H9 (cell line): ENCODE data around the gene TAS2R30. TPM values are rescaled to one million over a fixed set of nuclear protein-coding genes. Genes with fewer than 3 reads are reported as not detected.

ENCODE experiments used
- DNase-seq: peaks from one replicate; pipeline ENCODE4 v3.0.0-alpha.2; 2017
- H2AFZ ChIP-seq: one replicate; pipeline ENCODE4 v1.6.1; 2013; ENCODE audit warnings: mild to moderate bottlenecking, low read length, control low read depth, moderate library complexity
- H2AK5ac ChIP-seq: 2 replicates; pipeline ENCODE4 v1.6.1; 2013; ENCODE audit warnings: low read length, control low read depth, mixed read lengths; ENCODE audit not compliant: insufficient read length
- H2BK120ac ChIP-seq: one replicate; pipeline ENCODE4 v1.6.1; 2013; ENCODE audit warnings: low read depth, mild to moderate bottlenecking, low read length, control low read depth, inconsistent platforms; ENCODE audit not compliant: poor library complexity, severe bottlenecking
- H2BK12ac ChIP-seq: 2 replicates; pipeline ENCODE4 v1.6.1; 2013; ENCODE audit warnings: low read length, control low read depth, mixed read lengths, low read depth; ENCODE audit not compliant: insufficient read length
- H2BK15ac ChIP-seq: 2 replicates; pipeline ENCODE4 v1.6.1; 2013; ENCODE audit warnings: low read depth, low read length, control low read depth
- H2BK20ac ChIP-seq: one replicate; pipeline ENCODE4 v1.6.1; 2013; ENCODE audit warnings: low read depth, mild to moderate bottlenecking, low read length, control low read depth, inconsistent platforms; ENCODE audit not compliant: poor library complexity, severe bottlenecking
- H2BK5ac ChIP-seq: 2 replicates; pipeline ENCODE4 v1.6.1; 2013; ENCODE audit warnings: low read length, control low read depth, mixed read lengths; ENCODE audit not compliant: insufficient read length
- H3K14ac ChIP-seq: 2 replicates; pipeline ENCODE4 v1.6.1; 2013; ENCODE audit warnings: low read length, control low read depth; ENCODE audit not compliant: insufficient read depth
- H3K18ac ChIP-seq: 2 replicates; pipeline ENCODE4 v1.6.1; 2013; ENCODE audit warnings: low read depth, mild to moderate bottlenecking, mixed read lengths, low read length, control low read depth; ENCODE audit not compliant: insufficient read length
- H3K23ac ChIP-seq: 2 replicates; pipeline ENCODE4 v1.6.1; 2013; ENCODE audit warnings: low read length, control low read depth, mixed read lengths, low read depth; ENCODE audit not compliant: insufficient read length
- H3K23me2 ChIP-seq: 2 replicates; pipeline ENCODE4 v1.6.1; 2013; ENCODE audit warnings: low read depth, mild to moderate bottlenecking, mixed read lengths, low read length, control low read depth; ENCODE audit not compliant: insufficient read length, poor library complexity, severe bottlenecking
- H3K27ac ChIP-seq: 2 replicates; pipeline ENCODE4 v1.5.1; 2013; ENCODE audit warnings: low read length, control low read depth, mixed read lengths, low read depth; ENCODE audit not compliant: insufficient read length
- H3K27me3 ChIP-seq: 2 replicates; pipeline ENCODE4 v1.6.1; 2013; ENCODE audit warnings: low read length, control low read depth, inconsistent platforms; ENCODE audit not compliant: insufficient read depth
- H3K4ac ChIP-seq: 2 replicates; pipeline ENCODE4 v1.6.1; 2013; ENCODE audit warnings: low read depth, mild to moderate bottlenecking, control low read depth, inconsistent platforms, low read length, moderate library complexity
- H3K4me1 ChIP-seq: 2 replicates; pipeline ENCODE4 v1.6.1; 2013; ENCODE audit warnings: low read length, control low read depth, inconsistent platforms; ENCODE audit not compliant: insufficient read depth
- H3K4me2 ChIP-seq: 2 replicates; pipeline ENCODE4 v1.6.1; 2013; ENCODE audit warnings: low read length, control low read depth, mixed read lengths; ENCODE audit not compliant: insufficient read length, insufficient read depth
- H3K56ac ChIP-seq: 2 replicates; pipeline ENCODE4 v1.6.1; 2013; ENCODE audit warnings: low read depth, mild to moderate bottlenecking, mixed read lengths, low read length, control low read depth; ENCODE audit not compliant: insufficient read length
- H3K79me1 ChIP-seq: 2 replicates; pipeline ENCODE4 v1.6.1; 2013; ENCODE audit warnings: low read depth, mild to moderate bottlenecking, moderate library complexity, low read length, control low read depth, inconsistent platforms; ENCODE audit not compliant: insufficient read depth, poor library complexity, severe bottlenecking
- H3K79me2 ChIP-seq: 2 replicates; pipeline ENCODE4 v1.6.1; 2013; ENCODE audit warnings: low read length, control low read depth, inconsistent platforms; ENCODE audit not compliant: insufficient read depth
- H3K9ac ChIP-seq: 2 replicates; pipeline ENCODE4 v1.6.1; 2013; ENCODE audit warnings: low read length, control low read depth, mixed read lengths; ENCODE audit not compliant: insufficient read length; ENCODE audit errors: extremely low read depth
- H3K9me3 ChIP-seq: one replicate; pipeline ENCODE4 v1.6.1; 2013; ENCODE audit warnings: low read depth, low read length, inconsistent platforms; ENCODE audit not compliant: control insufficient read depth
- H3T11ph ChIP-seq: one replicate; pipeline ENCODE4 v1.6.1; 2013; ENCODE audit warnings: mild to moderate bottlenecking, low read length, control low read depth, inconsistent platforms
- H4K20me1 ChIP-seq: one replicate; pipeline ENCODE4 v1.6.1; 2013; ENCODE audit not compliant: control insufficient read depth, insufficient read length, insufficient read depth
- H4K5ac ChIP-seq: 2 replicates; pipeline ENCODE4 v1.6.1; 2013; ENCODE audit warnings: low read depth, mild to moderate bottlenecking, mixed read lengths, low read length, control low read depth; ENCODE audit not compliant: insufficient read length
- H4K8ac ChIP-seq: replicated peaks from 2 replicates; pipeline ENCODE4 v1.6.1; 2013; ENCODE audit warnings: low read length, control low read depth, mixed read lengths, low read depth; ENCODE audit not compliant: insufficient read length
- H4K91ac ChIP-seq: 2 replicates; pipeline ENCODE4 v1.6.1; 2013; ENCODE audit warnings: low read depth, mild to moderate bottlenecking, moderate library complexity, mixed read lengths, low read length, control low read depth; ENCODE audit not compliant: insufficient read length
- H3K27ac Mint-ChIP-seq, 3 experiments: 2 replicates in 2 of 3; 3 replicates in 1 of 3; pipeline ENCODE4 v1.8.0; 2020 to 2021; ENCODE audit warnings: mixed read lengths in 3 of 3, mild to moderate bottlenecking in 1 of 3, moderate library complexity in 1 of 3
- H3K27me3 Mint-ChIP-seq: 2 replicates; pipeline ENCODE4 v1.8.0; 2021; ENCODE audit warnings: low read depth, mild to moderate bottlenecking, moderate library complexity, mixed read lengths
- H3K36me3 Mint-ChIP-seq, 3 experiments: 2 replicates in 2 of 3; 3 replicates in 1 of 3; pipeline ENCODE4 v1.8.0; 2020 to 2021; ENCODE audit warnings: low read depth in 3 of 3, mixed read lengths in 3 of 3; ENCODE audit not compliant: insufficient read depth in 1 of 3
- H3K4me1 Mint-ChIP-seq, 2 experiments: 2 replicates each; pipeline ENCODE4 v1.8.0; 2020; ENCODE audit warnings: mixed read lengths in 2 of 2
- H3K4me3 Mint-ChIP-seq, 2 experiments: 2 replicates in 1 of 2; 3 replicates in 1 of 2; pipeline ENCODE4 v1.8.0; 2020 to 2021; ENCODE audit warnings: mild to moderate bottlenecking in 2 of 2, mixed read lengths in 2 of 2, moderate library complexity in 1 of 2
- H3K9me3 Mint-ChIP-seq, 2 experiments: 2 replicates in 1 of 2; 3 replicates in 1 of 2; pipeline ENCODE4 v1.8.0; 2020; ENCODE audit warnings: mild to moderate bottlenecking in 2 of 2, mixed read lengths in 2 of 2, moderate library complexity in 1 of 2
- WGBS: extraction: QIAGEN DNeasy Blood & Tissue Kit; methylation state at CpG from one replicate; pipeline ENCODE4 v1.1.7; 2013; ENCODE audit warnings: missing lambda C conversion rate, low lambda C conversion rate, mixed read lengths; ENCODE audit not compliant: insufficient read length; ENCODE audit errors: extremely low coverage; 5-methylcytosine and 5-hydroxymethylcytosine counted together
- total RNA-seq: library from RNA; stranded (reverse); gene quantifications from 2 replicates; pipeline ENCODE4 v1.2.1, GENCODE V29; 2021
- TF ChIP-seq, protein P1 (sequence below): fragments of 200-600 bp; sonication (generic); conservative IDR thresholded peaks from 3 replicates; pipeline ENCODE4 v1.8.0; 2021; ENCODE audit warnings: antibody characterized with exemption, mild to moderate bottlenecking

TAS2R30 gene
- total RNA-seq, 1 experiment from 2014 or later = 2.0 TPM

DNA sequence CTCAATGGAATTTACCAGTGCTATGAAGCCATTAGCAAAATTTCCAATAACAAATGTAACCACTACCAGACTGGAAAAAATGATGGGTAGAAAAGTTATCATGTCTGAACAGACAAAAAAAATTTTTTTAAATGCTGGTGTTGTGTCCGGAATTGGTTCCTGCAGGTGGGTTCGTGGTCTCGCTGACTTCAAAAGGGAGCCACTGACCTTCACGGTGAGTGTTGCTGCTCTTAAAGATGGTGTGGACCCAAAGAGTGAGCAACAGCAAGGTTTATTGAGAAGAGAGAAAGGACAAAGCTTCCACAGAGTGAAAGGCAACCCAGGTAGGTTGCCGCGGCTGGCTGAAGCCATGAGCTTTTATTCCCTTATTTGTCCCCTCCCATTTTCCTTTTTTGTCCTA, 42.3 kb downstream of the TAS2R30 start, which contains the start of gene TAS2R43:
Gene TAS2R43 (minus strand): TSS at position 186 of the 400 bp plus-strand sequence. CDS start 84 bp downstream, at position 102.
- Mint-ChIP-seq H3K36me3 (peaks cover 0 to 6% (median 0%) of the 10 kb centered on the region in 3 experiments; a peak in 3 of 7 replicates), H3K27ac (no peak within 1 kb of the TSS), H3K4me1 (no peaks in the 10 kb centered on the region), H3K4me3 (no peak within 1 kb of the TSS), H3K27me3 (no peaks in the 10 kb centered on the region), H3K9me3 (no peaks in the 10 kb centered on the region)
- Histone ChIP-seq H3K14ac (no peak within 1 kb of the TSS), H2BK5ac (no peak within 1 kb of the TSS), H4K91ac (no peak within 1 kb of the TSS), H4K8ac (no peak within 1 kb of the TSS), H3K4me1 (no peaks in the 10 kb centered on the region), H4K5ac (no peak within 1 kb of the TSS), H2AFZ (no peak within 1 kb of the TSS), H3K79me1 (no peaks in the 10 kb centered on the region), H3K23ac (no peak within 1 kb of the TSS), H2BK20ac (no peak within 1 kb of the TSS), H2BK15ac (no peak within 1 kb of the TSS), H3K79me2 (no peaks in the 10 kb centered on the region), H2AK5ac (no peak within 1 kb of the TSS), H3K27ac (no peak within 1 kb of the TSS), H2BK120ac (no peak within 1 kb of the TSS), H3K9ac (no peak within 1 kb of the TSS), H3K9me3 (no peaks in the 10 kb centered on the region), H3K4me2 (no peak within 1 kb of the TSS), H3K18ac (no peak within 1 kb of the TSS), H3K23me2 (no peaks in the 10 kb centered on the region), H3T11ph (no peak within 1 kb of the TSS), H2BK12ac (no peak within 1 kb of the TSS), H3K27me3 (no peaks in the 10 kb centered on the region), H3K4ac (no peak within 1 kb of the TSS), H4K20me1 (no peaks in the 10 kb centered on the region), H3K56ac (no peak within 1 kb of the TSS)
- TF ChIP-seq, protein P1, sequence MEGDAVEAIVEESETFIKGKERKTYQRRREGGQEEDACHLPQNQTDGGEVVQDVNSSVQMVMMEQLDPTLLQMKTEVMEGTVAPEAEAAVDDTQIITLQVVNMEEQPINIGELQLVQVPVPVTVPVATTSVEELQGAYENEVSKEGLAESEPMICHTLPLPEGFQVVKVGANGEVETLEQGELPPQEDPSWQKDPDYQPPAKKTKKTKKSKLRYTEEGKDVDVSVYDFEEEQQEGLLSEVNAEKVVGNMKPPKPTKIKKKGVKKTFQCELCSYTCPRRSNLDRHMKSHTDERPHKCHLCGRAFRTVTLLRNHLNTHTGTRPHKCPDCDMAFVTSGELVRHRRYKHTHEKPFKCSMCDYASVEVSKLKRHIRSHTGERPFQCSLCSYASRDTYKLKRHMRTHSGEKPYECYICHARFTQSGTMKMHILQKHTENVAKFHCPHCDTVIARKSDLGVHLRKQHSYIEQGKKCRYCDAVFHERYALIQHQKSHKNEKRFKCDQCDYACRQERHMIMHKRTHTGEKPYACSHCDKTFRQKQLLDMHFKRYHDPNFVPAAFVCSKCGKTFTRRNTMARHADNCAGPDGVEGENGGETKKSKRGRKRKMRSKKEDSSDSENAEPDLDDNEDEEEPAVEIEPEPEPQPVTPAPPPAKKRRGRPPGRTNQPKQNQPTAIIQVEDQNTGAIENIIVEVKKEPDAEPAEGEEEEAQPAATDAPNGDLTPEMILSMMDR = no peak
- DNase-seq = no peak
- no CpG with 5 or more reads among the region's 6 CpGs for WGBS
